GM21576 (cell line): ENCODE data around the gene LIX1L.

ENCODE experiments used
- ATAC-seq: cut with Tn5 transposase; IDR thresholded peaks from one replicate; pipeline ENCODE4 v1.9.1; 2021; ENCODE audit warnings: mild to moderate bottlenecking, moderate library complexity; ENCODE audit not compliant: unreplicated experiment

Gene LIX1L

GRCh38 chr1:145985502-145986439, 28.0 kb upstream of the LIX1L start:
- ATAC-seq = no peak

- no peak for ATAC-seq
Measured at GRCh38 chr1:145985129-145985501, 27.3 kb upstream of the LIX1L start.

- ATAC-seq = no peak
Measured at GRCh38 chr1:145983960-145984830, 26.4 kb upstream of the LIX1L start.

GRCh38 chr1:145983206-145983675, 25.4 kb upstream of the LIX1L start:
- no peak for ATAC-seq

GRCh38 chr1:145982010-145982723, 24.4 kb upstream of the LIX1L start:
- no peak for ATAC-seq

GRCh38 chr1:145980457-145980994, 22.7 kb upstream of the LIX1L start:
- no peak for ATAC-seq

GRCh38 chr1:145979746-145980456, 22.1 kb upstream of the LIX1L start:
- ATAC-seq = no peak

GRCh38 chr1:145978854-145979745, 21.3 kb upstream of the LIX1L start:
- peak; percentile 81 for ATAC-seq

- ATAC-seq = no peak
Measured at GRCh38 chr1:145978471-145978853, 20.6 kb upstream of the LIX1L start.

GRCh38 chr1:145977486-145978470, 20.0 kb upstream of the LIX1L start:
- ATAC-seq = no peak

- ATAC-seq = no peak
Measured at GRCh38 chr1:145977016-145977415, 19.2 kb upstream of the LIX1L start.

- no peak for ATAC-seq
Measured at GRCh38 chr1:145975216-145975615, 17.4 kb upstream of the LIX1L start.

GRCh38 chr1:145974721-145975120, 16.9 kb upstream of the LIX1L start:
- ATAC-seq = no peak

- no peak for ATAC-seq
Measured at GRCh38 chr1:145972580-145972979, 14.8 kb upstream of the LIX1L start.

- no peak for ATAC-seq
Measured at GRCh38 chr1:145967288-145967687, 9.5 kb upstream of the LIX1L start.

- no peak for ATAC-seq
Measured at GRCh38 chr1:145965119-145965744, 7.4 kb upstream of the LIX1L start.

- peak; percentile 86 for ATAC-seq
Measured at GRCh38 chr1:145964328-145965118, 6.7 kb upstream of the LIX1L start, which contains the start of the genes ANKRD34A and POLR3GL. Gene ANKRD34A, minus strand, starts transcription at chr1:145964575. Its CDS starts 2,816 bp downstream, at chr1:145961759. Gene POLR3GL, plus strand, starts transcription at chr1:145964690. Its CDS starts 10,176 bp downstream, at chr1:145974866.
